GM21576 (cell line): ENCODE data around the gene DAPK1.

Experiments used
- ATAC-seq: cut with Tn5 transposase; IDR thresholded peaks from one replicate; pipeline ENCODE4 v1.9.1; 2021; ENCODE audit warnings: mild to moderate bottlenecking, moderate library complexity; ENCODE audit not compliant: unreplicated experiment

The DAPK1 gene

GRCh38 chr9:87516222-87516925 is 18.7 kb downstream of the DAPK1 start:
- no peak for ATAC-seq

GRCh38 chr9:87516926-87517290 is 19.2 kb downstream of the DAPK1 start:
- ATAC-seq, result no peak

- no peak for ATAC-seq
Measured at GRCh38 chr9:87517732-87518131, 20.1 kb downstream of the DAPK1 start.

- ATAC-seq, result no peak
Measured at GRCh38 chr9:87518702-87519335, 21.2 kb downstream of the DAPK1 start.

- no peak for ATAC-seq
Measured at GRCh38 chr9:87519461-87519860, 21.8 kb downstream of the DAPK1 start.

GRCh38 chr9:87520172-87520683 is 22.6 kb downstream of the DAPK1 start:
- ATAC-seq, result no peak

- ATAC-seq, result no peak
Measured at GRCh38 chr9:87521834-87522233, 24.2 kb downstream of the DAPK1 start.

- no peak for ATAC-seq
Measured at GRCh38 chr9:87524061-87524460, 26.4 kb downstream of the DAPK1 start.

GRCh38 chr9:87525546-87526303 is 28.1 kb downstream of the DAPK1 start:
- ATAC-seq, result no peak

GRCh38 chr9:87527211-87527916 is 29.7 kb downstream of the DAPK1 start:
- no peak for ATAC-seq

GRCh38 chr9:87528969-87529368 is 31.3 kb downstream of the DAPK1 start:
- ATAC-seq, result no peak

GRCh38 chr9:87529671-87530070 is 32.0 kb downstream of the DAPK1 start:
- ATAC-seq, result no peak

- no peak for ATAC-seq
Measured at GRCh38 chr9:87530716-87531115, 33.0 kb downstream of the DAPK1 start.

- no peak for ATAC-seq
Measured at GRCh38 chr9:87531370-87532295, 34.0 kb downstream of the DAPK1 start.

- no peak for ATAC-seq
Measured at GRCh38 chr9:87533271-87533670, 35.6 kb downstream of the DAPK1 start.

GRCh38 chr9:87534036-87534435 is 36.4 kb downstream of the DAPK1 start:
- no peak for ATAC-seq

GRCh38 chr9:87534957-87535356 is 37.3 kb downstream of the DAPK1 start:
- no peak for ATAC-seq

- ATAC-seq, result peak; percentile 74
Measured at GRCh38 chr9:87535817-87536539, 38.3 kb downstream of the DAPK1 start.

GRCh38 chr9:87537625-87538024 is 40.0 kb downstream of the DAPK1 start:
- ATAC-seq, result no peak
